Natural killer cell (primary cell): ENCODE results near the gene HAT1. TPM values are rescaled to one million over a fixed set of nuclear protein-coding genes. Genes with fewer than 3 reads are reported as not detected.
"Not testable (repeated sequence)": the region's sequence is repeated elsewhere in the genome, so short reads cannot be mapped to it uniquely, and the experiment has no call there.

Experiments used
- ATAC-seq, 3 donors: fragments of 150-1000 bp in 2 of 3; fragments of 200-7000 bp in 1 of 3; cut with Tn5 transposase; 1 replicate in 1 of 3; 2 replicates in 2 of 3; pipeline ENCODE4 v1.10.0; 2021; ENCODE audit warnings: mild to moderate bottlenecking in 2 of 3, moderate library complexity in 2 of 3
- DNase-seq, 2 donors: peaks; one replicate each; pipeline versions ENCODE4 v3.0.0 to v3.0.0-alpha.2; 2013 to 2021; ENCODE audit warnings: mixed read lengths in 1 of 2
- H3K27ac ChIP-seq: one replicate; pipeline ENCODE4 v1.5.1; 2013; ENCODE audit warnings: mild to moderate bottlenecking, low read length
- H3K27me3 ChIP-seq: one replicate; pipeline ENCODE4 v1.6.1; 2013; ENCODE audit warnings: low read length; ENCODE audit not compliant: control insufficient read depth, insufficient read depth
- H3K36me3 ChIP-seq: one replicate; pipeline ENCODE4 v1.6.1; 2013; ENCODE audit warnings: low read length; ENCODE audit not compliant: control insufficient read depth, insufficient read depth
- H3K4me1 ChIP-seq: one replicate; pipeline ENCODE4 v1.6.1; 2013; ENCODE audit warnings: low read length; ENCODE audit not compliant: control insufficient read depth, insufficient read depth
- H3K4me3 ChIP-seq: one replicate; pipeline ENCODE4 v1.5.1; 2013; ENCODE audit warnings: low read length
- H3K9me3 ChIP-seq: one replicate; pipeline ENCODE4 v1.6.1; 2013; ENCODE audit warnings: low read length; ENCODE audit not compliant: control insufficient read depth, insufficient read depth
- H3K27ac Mint-ChIP-seq, 2 donors: one replicate each; pipeline ENCODE4 v1.8.0; 2022; ENCODE audit warnings: mild to moderate bottlenecking in 2 of 2, mixed read lengths in 2 of 2, moderate library complexity in 1 of 2
- H3K27me3 Mint-ChIP-seq, 2 donors: one replicate each; pipeline ENCODE4 v1.8.0; 2022; ENCODE audit warnings: low read depth in 2 of 2, mixed read lengths in 2 of 2
- H3K36me3 Mint-ChIP-seq: one replicate; pipeline ENCODE4 v1.8.0; 2022; ENCODE audit warnings: mixed read lengths
- H3K4me1 Mint-ChIP-seq, 2 donors: one replicate each; pipeline ENCODE4 v1.8.0; 2022; ENCODE audit warnings: mixed read lengths in 2 of 2
- H3K4me3 Mint-ChIP-seq: one replicate; pipeline ENCODE4 v1.8.0; 2022; ENCODE audit warnings: mild to moderate bottlenecking, moderate library complexity, mixed read lengths
- H3K9me3 Mint-ChIP-seq, 2 donors: one replicate each; pipeline ENCODE4 v1.8.0; 2022; ENCODE audit warnings: mixed read lengths in 2 of 2
- WGBS: methylation state at CpG from one replicate; pipeline ENCODE4 v1.1.7; 2013; ENCODE audit warnings: missing lambda C conversion rate; ENCODE audit not compliant: insufficient coverage; 5-methylcytosine and 5-hydroxymethylcytosine counted together
- intact Hi-C: fragments of 100-400 bp; cut with micrococcal nuclease; formaldehyde crosslinking; loops from one replicate; pipeline ENCODE4 v1.14.2; 2022
- total RNA-seq, 4 donors: library from RNA; stranded (reverse); fragments of 120-200 nt in 1 of 4; gene quantifications; one replicate each; pipeline versions ENCODE4 v1.2.3 to v1.2.4, GENCODE V29; 2013 to 2022
- TF ChIP-seq, protein P1 (sequence below): fragments of 200-600 bp; IDR thresholded peaks from one replicate; pipeline ENCODE4 v1.8.0; 2022; ENCODE audit warnings: antibody characterized with exemption

HAT1 gene
- total RNA-seq, 3 donors from 2014 or later (not counting 1 experiment from before 2014, with no cell fraction given), result 29.7 to 32.7 (median 32.2) TPM

DNA sequence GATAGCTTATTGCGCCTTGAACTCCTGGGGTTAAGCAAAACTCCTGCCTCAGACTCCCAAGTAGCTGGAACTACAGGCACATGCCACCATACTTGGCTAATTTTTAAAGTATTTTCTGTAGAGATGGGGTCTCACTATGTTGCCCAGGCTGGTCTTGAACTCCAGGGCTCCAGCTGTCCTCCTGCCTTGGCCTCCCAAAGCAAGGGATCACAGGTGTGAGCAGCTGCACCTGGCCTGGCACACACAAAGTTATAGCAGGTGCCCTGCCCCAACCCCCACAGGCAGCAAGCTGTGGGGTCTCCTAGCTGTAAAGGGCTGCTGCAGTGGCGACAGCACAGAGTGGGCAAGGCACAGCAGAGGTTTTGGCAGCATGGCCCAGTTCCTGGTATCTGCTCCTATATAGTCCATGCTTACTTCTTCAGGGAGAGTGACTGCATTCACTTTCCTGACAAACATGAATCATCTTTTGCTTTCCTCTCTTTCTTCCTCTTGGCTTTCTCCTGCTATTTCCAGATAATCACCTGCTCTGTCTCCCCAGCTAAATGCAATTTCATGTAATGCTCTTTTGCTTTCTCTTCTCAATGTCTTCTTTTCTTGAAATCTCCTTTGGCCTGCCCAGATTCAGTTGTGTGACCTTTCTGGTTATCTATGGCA, 50.2 kb downstream of the HAT1 start:
- H3K4me3 ChIP-seq, result no peak overlapping the region
- DNase-seq (no peak), ATAC-seq (no peak)
- H3K4me3 Mint-ChIP-seq, result no peak overlapping the region
- H3K36me3 Mint-ChIP-seq, result no peaks in the 10 kb centered on the region
- WGBS, result 98% methylated on average over 2 of the region's 2 CpGs
- H3K4me1 ChIP-seq, result no peaks in the 10 kb centered on the region
- no peaks in the 10 kb centered on the region for H3K9me3 ChIP-seq
- H3K27me3 Mint-ChIP-seq, result no peaks in the 10 kb centered on the region
- peaks cover 0 to 10% of the 10 kb centered on the region in 2 donors for H3K4me1 Mint-ChIP-seq
- peaks cover 18% of the 10 kb centered on the region for H3K36me3 ChIP-seq
- H3K27me3 ChIP-seq, result no peaks in the 10 kb centered on the region
- TF ChIP-seq, protein P1, sequence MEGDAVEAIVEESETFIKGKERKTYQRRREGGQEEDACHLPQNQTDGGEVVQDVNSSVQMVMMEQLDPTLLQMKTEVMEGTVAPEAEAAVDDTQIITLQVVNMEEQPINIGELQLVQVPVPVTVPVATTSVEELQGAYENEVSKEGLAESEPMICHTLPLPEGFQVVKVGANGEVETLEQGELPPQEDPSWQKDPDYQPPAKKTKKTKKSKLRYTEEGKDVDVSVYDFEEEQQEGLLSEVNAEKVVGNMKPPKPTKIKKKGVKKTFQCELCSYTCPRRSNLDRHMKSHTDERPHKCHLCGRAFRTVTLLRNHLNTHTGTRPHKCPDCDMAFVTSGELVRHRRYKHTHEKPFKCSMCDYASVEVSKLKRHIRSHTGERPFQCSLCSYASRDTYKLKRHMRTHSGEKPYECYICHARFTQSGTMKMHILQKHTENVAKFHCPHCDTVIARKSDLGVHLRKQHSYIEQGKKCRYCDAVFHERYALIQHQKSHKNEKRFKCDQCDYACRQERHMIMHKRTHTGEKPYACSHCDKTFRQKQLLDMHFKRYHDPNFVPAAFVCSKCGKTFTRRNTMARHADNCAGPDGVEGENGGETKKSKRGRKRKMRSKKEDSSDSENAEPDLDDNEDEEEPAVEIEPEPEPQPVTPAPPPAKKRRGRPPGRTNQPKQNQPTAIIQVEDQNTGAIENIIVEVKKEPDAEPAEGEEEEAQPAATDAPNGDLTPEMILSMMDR, result no peak
- intact Hi-C loops, result no loop called here
- no peaks in the 10 kb centered on the region for H3K9me3 Mint-ChIP-seq
- H3K27ac Mint-ChIP-seq, result no peak overlapping the region
- no peak overlapping the region for H3K27ac ChIP-seq

DNA sequence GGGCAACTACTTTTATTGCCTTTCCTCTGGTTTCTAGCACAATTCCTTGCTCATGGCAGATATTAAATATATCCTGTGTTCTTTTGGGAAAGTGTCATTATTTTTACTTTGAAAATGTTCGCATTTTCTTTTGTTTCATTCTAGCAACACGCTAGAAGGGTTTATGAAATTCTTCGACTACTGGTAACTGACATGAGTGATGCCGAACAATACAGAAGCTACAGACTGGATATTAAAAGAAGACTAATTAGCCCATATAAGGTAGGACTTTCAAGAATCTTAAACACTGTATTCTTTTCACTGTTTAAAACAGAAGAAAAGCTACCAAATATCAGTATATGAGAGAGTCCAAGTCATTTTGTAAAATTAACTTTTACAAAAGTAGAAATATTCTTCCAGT, 56.8 kb downstream of the HAT1 start:
- Mint-ChIP-seq H3K4me1 (peaks cover 0 to 5% of the 10 kb centered on the region in 2 donors), H3K27ac (no peak overlapping the region), H3K4me3 (no peak overlapping the region), H3K9me3 (no peaks in the 10 kb centered on the region), H3K27me3 (no peaks in the 10 kb centered on the region), H3K36me3 (peaks cover 6% of the 10 kb centered on the region)
- H3K27ac ChIP-seq, result no peak overlapping the region
- H3K4me1 ChIP-seq, result no peaks in the 10 kb centered on the region
- TF ChIP-seq, protein P1, result no peak
- intact Hi-C loops, result no loop called here
- H3K9me3 ChIP-seq, result no peaks in the 10 kb centered on the region
- no peaks in the 10 kb centered on the region for H3K27me3 ChIP-seq
- DNase-seq (no peak), ATAC-seq (no peak)
- WGBS, result 100% methylated on average over 4 of the region's 4 CpGs
- peaks cover 34% of the 10 kb centered on the region for H3K36me3 ChIP-seq
- H3K4me3 ChIP-seq, result no peak overlapping the region

DNA sequence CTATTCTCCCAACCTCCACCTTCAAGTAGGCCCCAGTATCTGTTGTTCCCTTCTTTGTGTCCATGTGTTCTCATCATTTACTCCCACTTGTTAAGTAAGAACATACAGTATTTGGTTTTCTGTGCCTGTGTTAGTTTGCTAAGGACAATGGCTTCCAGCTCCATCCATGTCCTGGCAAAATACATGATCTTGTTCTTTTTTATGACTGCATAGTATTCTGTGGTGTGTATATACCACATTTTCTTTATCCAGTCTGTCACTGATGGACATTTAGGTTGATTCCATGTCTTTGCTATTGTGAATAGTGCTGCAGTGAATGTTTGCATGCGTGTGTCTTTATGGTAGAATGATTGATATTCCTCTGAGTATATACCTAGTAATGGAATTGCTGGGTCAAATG, 61.7 kb downstream of the HAT1 start:
- H3K27ac Mint-ChIP-seq, DNase-seq, H3K27ac ChIP-seq, H3K27me3 ChIP-seq, H3K4me3 ChIP-seq, H3K36me3 Mint-ChIP-seq, H3K4me1 ChIP-seq, H3K4me3 Mint-ChIP-seq, H3K9me3 ChIP-seq, H3K27me3 Mint-ChIP-seq, H3K4me1 Mint-ChIP-seq, H3K9me3 Mint-ChIP-seq, ATAC-seq, intact Hi-C loops: not testable (repeated sequence)
- peaks cover 21% of the 10 kb centered on the region for H3K36me3 ChIP-seq
- WGBS, result 100% methylated on average over 1 of the region's 1 CpG

DNA sequence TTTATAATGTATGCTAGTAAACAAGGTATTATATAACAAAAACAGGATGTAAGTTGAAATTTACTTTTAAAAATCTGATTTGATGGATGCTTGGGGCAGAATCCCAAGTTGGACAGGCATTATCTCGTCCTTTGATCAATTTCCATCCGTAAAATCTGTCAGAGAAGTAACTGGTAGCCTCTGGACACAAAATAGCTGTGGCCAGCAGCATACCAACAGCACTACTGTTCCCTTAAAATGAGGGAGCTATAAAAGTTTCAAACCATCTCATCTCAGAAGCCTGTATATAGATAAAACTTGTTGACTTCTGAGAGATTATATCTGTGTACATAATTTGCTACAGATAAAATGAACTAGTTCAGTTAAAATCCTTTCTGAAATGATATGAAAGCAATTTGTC, 62.8 kb downstream of the HAT1 start:
- TF ChIP-seq, protein P1, result no peak
- Mint-ChIP-seq H3K27me3 (no peaks in the 10 kb centered on the region), H3K27ac (no peak overlapping the region), H3K36me3 (peaks cover 8% of the 10 kb centered on the region), H3K4me1 (no peaks in the 10 kb centered on the region), H3K4me3 (no peak overlapping the region), H3K9me3 (no peaks in the 10 kb centered on the region)
- DNase-seq (no peak), ATAC-seq (no peak)
- Histone ChIP-seq H3K27me3 (no peaks in the 10 kb centered on the region), H3K36me3 (peaks cover 14% of the 10 kb centered on the region), H3K4me1 (no peaks in the 10 kb centered on the region), H3K9me3 (no peaks in the 10 kb centered on the region), H3K27ac (no peak overlapping the region), H3K4me3 (no peak overlapping the region)
- 96% methylated on average over 2 of the region's 2 CpGs for WGBS
- intact Hi-C loops, result no loop called here
